Neuronal stem cell (in vitro differentiated cells): ENCODE results near the gene SIGMAR1.
A peak's percentile ranks its signal among the peaks of the same experiment; 100 is the strongest.

Experiments
- DNase-seq: peaks from one replicate; pipeline ENCODE4 v3.0.0-alpha.2; 2013; ENCODE audit warnings: low spot score
- H2AFZ ChIP-seq: one replicate; pipeline ENCODE4 v1.6.1; 2013; ENCODE audit warnings: mild to moderate bottlenecking, low read length, inconsistent platforms
- H2AK5ac ChIP-seq: 2 replicates; pipeline ENCODE4 v1.6.1; 2013; ENCODE audit warnings: low read depth, mild to moderate bottlenecking, inconsistent platforms, low read length, moderate library complexity, mixed read lengths
- H2BK120ac ChIP-seq: 2 replicates; pipeline ENCODE4 v1.6.1; 2013; ENCODE audit warnings: low read depth, mild to moderate bottlenecking, inconsistent platforms, low read length, moderate library complexity, mixed read lengths
- H2BK12ac ChIP-seq: one replicate; pipeline ENCODE4 v1.6.1; 2013; ENCODE audit warnings: low read length, inconsistent platforms
- H2BK15ac ChIP-seq: 2 replicates; pipeline ENCODE4 v1.6.1; 2013; ENCODE audit warnings: mild to moderate bottlenecking, low read length, inconsistent platforms, mixed read lengths
- H2BK5ac ChIP-seq: one replicate; pipeline ENCODE4 v1.6.1; 2013; ENCODE audit warnings: inconsistent platforms, mild to moderate bottlenecking, low read length, moderate library complexity
- H3K14ac ChIP-seq: one replicate; pipeline ENCODE4 v1.6.1; 2013; ENCODE audit warnings: low read length, inconsistent platforms
- H3K18ac ChIP-seq: 2 replicates; pipeline ENCODE4 v1.6.1; 2013; ENCODE audit warnings: low read length, inconsistent platforms
- H3K23ac ChIP-seq: 2 replicates; pipeline ENCODE4 v1.6.1; 2013; ENCODE audit warnings: low read depth, mild to moderate bottlenecking, mixed read lengths, low read length, inconsistent platforms; ENCODE audit not compliant: poor library complexity
- H3K27ac ChIP-seq: replicated peaks from 3 replicates; pipeline ENCODE4 v1.5.1; 2013; ENCODE audit warnings: low read length, inconsistent platforms
- H3K27me3 ChIP-seq, 3 experiments: 2 replicates each; pipeline ENCODE4 v1.6.1; 2013; ENCODE audit warnings: low read length in 3 of 3, mild to moderate bottlenecking in 2 of 3, inconsistent platforms in 1 of 3, low read depth in 1 of 3, mixed read lengths in 1 of 3, moderate library complexity in 1 of 3; ENCODE audit not compliant: control insufficient read depth in 3 of 3, insufficient read depth in 3 of 3
- H3K36me3 ChIP-seq, 2 donors: replicated peaks in 1 of 2; 2 replicates each; pipeline ENCODE4 v1.6.1; 2013; ENCODE audit warnings: low read length in 2 of 2; ENCODE audit not compliant: control insufficient read depth in 2 of 2, insufficient read depth in 2 of 2
- H3K4ac ChIP-seq: 2 replicates; pipeline ENCODE4 v1.6.1; 2013; ENCODE audit warnings: inconsistent platforms, mild to moderate bottlenecking, low read length, moderate library complexity
- H3K4me1 ChIP-seq, 2 donors: 1 replicate in 1 of 2; 2 replicates in 1 of 2; pipeline ENCODE4 v1.6.1; 2013; ENCODE audit warnings: low read length in 2 of 2, low read depth in 1 of 2; ENCODE audit not compliant: control insufficient read depth in 2 of 2, insufficient read depth in 1 of 2
- H3K4me2 ChIP-seq: one replicate; pipeline ENCODE4 v1.6.1; 2013; ENCODE audit warnings: mild to moderate bottlenecking, low read length, inconsistent platforms; ENCODE audit not compliant: insufficient read depth, poor library complexity, severe bottlenecking
- H3K4me3 ChIP-seq, 2 donors: 2 replicates each; pipeline ENCODE4 v1.5.1; 2013; ENCODE audit warnings: low read length in 2 of 2, mild to moderate bottlenecking in 2 of 2, inconsistent platforms in 1 of 2, moderate library complexity in 1 of 2
- H3K79me1 ChIP-seq: one replicate; pipeline ENCODE4 v1.6.1; 2013; ENCODE audit warnings: low read depth, mild to moderate bottlenecking, inconsistent platforms, low read length, moderate library complexity
- H3K9ac ChIP-seq: one replicate; pipeline ENCODE4 v1.6.1; 2013; ENCODE audit warnings: mild to moderate bottlenecking, low read depth, low read length, inconsistent platforms; ENCODE audit not compliant: poor library complexity
- H3K9me3 ChIP-seq, 2 donors: replicated peaks in 1 of 2; 2 replicates each; pipeline versions ENCODE3 to v1.6.1; 2013; ENCODE audit warnings: low read length in 2 of 2, mild to moderate bottlenecking in 2 of 2, inconsistent platforms in 1 of 2, low read depth in 1 of 2, mixed read lengths in 1 of 2, moderate library complexity in 1 of 2; ENCODE audit not compliant: control insufficient read depth in 2 of 2, insufficient read depth in 1 of 2
- H4K8ac ChIP-seq: one replicate; pipeline ENCODE4 v1.6.1; 2013; ENCODE audit warnings: low read depth, mild to moderate bottlenecking, inconsistent platforms, low read length, moderate library complexity
- H4K91ac ChIP-seq: one replicate; pipeline ENCODE4 v1.6.1; 2013; ENCODE audit warnings: low read length, low read depth, mild to moderate bottlenecking, inconsistent platforms; ENCODE audit not compliant: poor library complexity
- WGBS, 2 donors: extraction: QIAGEN DNeasy Blood & Tissue Kit; methylation state at CpG; one replicate each; pipeline ENCODE4 v1.1.7; 2013; ENCODE audit warnings: missing lambda C conversion rate in 2 of 2, mixed read lengths in 1 of 2; ENCODE audit not compliant: insufficient read length in 2 of 2, insufficient replicate concordance in 1 of 2; ENCODE audit errors: extremely low coverage in 2 of 2; 5-methylcytosine and 5-hydroxymethylcytosine counted together

The SIGMAR1 gene

DNA sequence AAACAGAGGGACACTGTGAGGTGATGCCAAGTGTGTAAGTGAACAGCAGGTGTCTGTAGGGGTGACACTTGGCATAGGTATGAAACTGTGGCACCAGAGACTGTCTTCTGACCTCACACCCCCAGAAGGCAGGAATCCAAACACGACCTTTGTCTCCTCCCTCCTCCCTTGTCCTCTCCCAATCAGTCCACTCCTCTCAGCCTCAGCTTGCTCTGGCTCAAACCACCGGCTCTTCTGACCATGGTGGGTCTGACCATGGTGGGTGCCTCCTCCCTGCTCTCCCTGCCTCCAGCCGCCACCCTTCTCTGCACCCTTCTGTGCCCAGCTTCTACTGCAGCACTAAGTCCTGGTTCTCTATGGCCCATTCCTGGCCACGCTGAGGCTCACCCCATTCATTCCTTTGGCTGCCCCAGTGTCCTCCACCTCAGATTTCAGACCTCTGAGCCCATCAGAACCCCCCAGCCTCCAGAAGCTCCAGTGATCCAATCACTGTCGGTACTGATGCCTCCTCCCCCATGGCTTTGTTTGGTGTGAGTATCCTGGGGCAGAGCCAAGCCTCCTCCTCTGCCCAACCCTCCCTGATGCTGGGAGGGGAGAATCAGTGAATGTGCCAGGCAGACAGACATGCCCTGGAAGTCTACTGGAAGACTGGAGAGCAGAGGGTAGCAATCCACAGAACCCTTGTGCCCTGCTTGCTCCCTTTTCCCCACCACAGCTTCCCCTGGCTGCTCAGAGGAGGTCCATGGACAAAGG lies 7.0 kb downstream of the SIGMAR1 start:
- Histone ChIP-seq H2AK5ac (peak overlapping the region; percentile 87), H3K36me3 (peaks cover 7 to 10% of the 10 kb centered on the region in 2 donors), H2BK5ac (peak overlapping the region; percentile 76), H3K9ac (peak overlapping the region; percentile 50), H2BK12ac (peak overlapping the region; percentile 95), H3K27ac (no peak overlapping the region), H3K18ac (peak overlapping the region; percentile 82), H4K8ac (no peak overlapping the region), H2BK15ac (peak overlapping the region; percentile 69), H3K4me3 (no peak overlapping the region), H2BK120ac (no peak overlapping the region), H3K14ac (peak overlapping the region; percentile 40), H3K23ac (peak overlapping the region; percentile 46), H3K4ac (no peak overlapping the region), H3K9me3 (no peaks in the 10 kb centered on the region), H2AFZ (no peak overlapping the region), H4K91ac (peak overlapping the region; percentile 70), H3K27me3 (peaks cover 0 to 60% (median 18%) of the 10 kb centered on the region in 3 experiments), H3K4me1 (peaks cover 6 to 45% of the 10 kb centered on the region in 2 donors), H3K4me2 (no peak overlapping the region), H3K79me1 (peaks cover 7% of the 10 kb centered on the region)
- DNase-seq = no peak
- WGBS, 2 donors = no CpG with 5 or more reads among the region's 5 CpGs

GRCh38 chr9:34629491-34629808 lies 8.1 kb downstream of the SIGMAR1 start:
- Histone ChIP-seq H3K79me1 (peaks cover 5% of the 10 kb centered on the region), H3K23ac (peak overlapping the region; percentile 32), H3K27ac (no peak overlapping the region), H3K36me3 (peaks cover 0 to 2% of the 10 kb centered on the region in 2 donors), H3K9me3 (no peaks in the 10 kb centered on the region), H2BK15ac (peak overlapping the region; percentile 86), H2BK120ac (peak overlapping the region; percentile 56), H3K4me1 (peaks cover 14 to 48% of the 10 kb centered on the region in 2 donors), H4K8ac (no peak overlapping the region), H3K4me2 (peak overlapping the region; percentile 88), H3K9ac (peak overlapping the region; percentile 46), H2BK12ac (peak overlapping the region; percentile 25), H2AK5ac (peak overlapping the region; percentile 4), H2AFZ (no peak overlapping the region), H3K4ac (peak overlapping the region; percentile 19), H3K4me3 (peak overlapping the region in 1 of 2 donors; percentile 89), H3K14ac (peak overlapping the region; percentile 17), H3K27me3 (peaks cover 0 to 69% (median 18%) of the 10 kb centered on the region in 3 experiments), H3K18ac (peak overlapping the region; percentile 96), H4K91ac (no peak overlapping the region), H2BK5ac (no peak overlapping the region)
- no peak for DNase-seq
- no CpG with 5 or more reads among the region's 5 CpGs for WGBS, 2 donors

DNA sequence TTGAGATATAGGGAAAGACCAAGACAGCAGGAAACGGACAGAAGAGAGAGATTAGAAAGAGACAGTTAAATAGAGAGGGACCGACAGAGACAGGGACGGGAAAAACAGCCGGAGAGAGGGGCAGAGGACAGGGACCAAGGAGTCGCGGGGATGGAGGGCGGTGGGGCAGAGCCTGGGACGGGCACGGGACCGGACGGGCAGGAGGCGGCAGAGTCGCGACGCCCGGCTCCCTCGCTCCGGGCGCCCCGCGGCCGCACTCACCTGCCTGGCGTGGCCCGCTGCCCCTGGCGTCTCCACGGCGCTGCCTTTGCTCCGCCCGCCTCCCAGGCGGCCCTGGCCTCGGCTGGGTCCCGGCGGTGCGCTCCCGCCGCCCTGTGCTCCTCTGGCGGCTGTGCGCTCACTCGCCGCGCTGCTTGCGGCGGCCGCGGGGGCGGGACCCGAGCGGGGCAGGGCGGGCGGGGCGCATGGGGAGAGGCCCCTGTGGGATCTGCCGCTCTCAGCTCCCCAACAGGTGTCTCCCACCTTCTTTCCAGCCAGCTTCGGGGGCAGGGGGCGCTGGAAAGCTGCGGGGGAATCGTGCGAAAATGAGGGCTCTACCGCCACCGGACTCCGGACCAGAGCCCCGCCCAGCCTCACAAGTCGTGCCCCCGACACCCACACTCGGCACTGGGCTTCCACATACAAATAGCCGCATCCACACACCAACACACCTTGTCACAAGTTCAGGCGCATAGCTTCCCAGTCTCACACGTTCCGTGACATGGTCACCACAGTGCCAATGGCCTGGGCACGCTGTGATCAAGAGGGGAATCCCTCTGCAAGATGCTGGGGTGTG lies 8.7 kb downstream of the SIGMAR1 start, which contains the start of gene ARID3C:
Gene ARID3C (minus strand): TSS at position 411 of the 835 bp plus-strand sequence. CDS start 1,052 bp downstream, outside the sequence.
- Histone ChIP-seq H3K4me2 (peak within 1 kb of the TSS; percentile 88), H3K18ac (peak within 1 kb of the TSS; percentile 96), H3K4ac (peak within 1 kb of the TSS; percentile 19), H3K4me3 (peak within 1 kb of the TSS; percentile 22 to 89), H3K27me3 (peaks cover 0 to 71% (median 18%) of the 10 kb centered on the region in 3 experiments), H3K23ac (peak within 1 kb of the TSS; percentile 32), H2BK120ac (peak within 1 kb of the TSS; percentile 56), H3K36me3 (peaks cover 0 to 2% of the 10 kb centered on the region in 2 donors), H2AFZ (peak within 1 kb of the TSS; percentile 71), H2BK12ac (peak within 1 kb of the TSS; percentile 25), H3K4me1 (peaks cover 14 to 53% of the 10 kb centered on the region in 2 donors), H3K9ac (peak within 1 kb of the TSS; percentile 91), H3K79me1 (peaks cover 5% of the 10 kb centered on the region), H3K27ac (no peak within 1 kb of the TSS), H2AK5ac (peak within 1 kb of the TSS; percentile 72), H3K14ac (peak within 1 kb of the TSS; percentile 17), H4K8ac (no peak within 1 kb of the TSS), H2BK5ac (peak within 1 kb of the TSS; percentile 50), H4K91ac (no peak within 1 kb of the TSS), H3K9me3 (no peaks in the 10 kb centered on the region), H2BK15ac (peak within 1 kb of the TSS; percentile 86)
- WGBS, 2 donors = no CpG with 5 or more reads among the region's 69 CpGs
- no peak for DNase-seq
